RCC 7860 (cell line): ENCODE measurements around the gene SELENON.

ENCODE experiments used
- DNase-seq: peaks from one replicate; pipeline ENCODE4 v3.0.0-alpha.2; 2015; ENCODE audit warnings: low spot score
- FAIRE-seq: peaks from 2 replicates; lab custom pipeline; 2012; peaks lifted over from hg19 to GRCh38; lab: Jason Lieb, UNC

Gene SELENON

GRCh38 chr1:25787760-25788166, 12.2 kb upstream of the SELENON start:
- DNase-seq, result no peak
- FAIRE-seq, result no peak

GRCh38 chr1:25790472-25790871, 9.5 kb upstream of the SELENON start:
- DNase-seq, result no peak
- FAIRE-seq, result no peak

- DNase-seq, result no peak
- FAIRE-seq, result no peak
Measured at GRCh38 chr1:25792115-25792514, 7.9 kb upstream of the SELENON start.

GRCh38 chr1:25793585-25794170, 6.3 kb upstream of the SELENON start:
- DNase-seq, result no peak
- FAIRE-seq, result no peak

- no peak for DNase-seq
- FAIRE-seq, result no peak
Measured at GRCh38 chr1:25794325-25794724, 5.7 kb upstream of the SELENON start.

GRCh38 chr1:25795211-25795610, 4.8 kb upstream of the SELENON start:
- DNase-seq, result no peak
- no peak for FAIRE-seq

- FAIRE-seq (no peak), DNase-seq (no peak)
Measured at GRCh38 chr1:25795946-25796810, 3.8 kb upstream of the SELENON start.

- DNase-seq, result peak; percentile 45
- no peak for FAIRE-seq
Measured at GRCh38 chr1:25796811-25797458, 3.1 kb upstream of the SELENON start.

GRCh38 chr1:25797939-25798338, 2.1 kb upstream of the SELENON start:
- FAIRE-seq (no peak), DNase-seq (no peak)

- FAIRE-seq, result no peak
- no peak for DNase-seq
Measured at GRCh38 chr1:25798666-25799351, 1.2 kb upstream of the SELENON start.

GRCh38 chr1:25799352-25799934, 550 bp upstream of the SELENON start:
- no peak for DNase-seq
- FAIRE-seq, result no peak

GRCh38 chr1:25800703-25801377, 847 bp downstream of the SELENON start:
- FAIRE-seq (no peak), DNase-seq (no peak)

- FAIRE-seq, result no peak
- no peak for DNase-seq
Measured at GRCh38 chr1:25802915-25803314, 2.9 kb downstream of the SELENON start.

- no peak for DNase-seq
- no peak for FAIRE-seq
Measured at GRCh38 chr1:25803368-25803767, 3.4 kb downstream of the SELENON start.

GRCh38 chr1:25804244-25804963, 4.4 kb downstream of the SELENON start:
- no peak for FAIRE-seq
- DNase-seq, result no peak

- FAIRE-seq, result no peak
- no peak for DNase-seq
Measured at GRCh38 chr1:25804964-25805862, 5.2 kb downstream of the SELENON start.

- no peak for DNase-seq
- no peak for FAIRE-seq
Measured at GRCh38 chr1:25805863-25806225, 5.9 kb downstream of the SELENON start.

- no peak for DNase-seq
- no peak for FAIRE-seq
Measured at GRCh38 chr1:25806418-25806817, 6.4 kb downstream of the SELENON start.
